ENCODE data around the gene ABHD10. TPM values are rescaled to one million over a fixed set of nuclear protein-coding genes. Genes with fewer than 3 reads are reported as not detected.

The ABHD10 gene
- 18.7 TPM for total RNA-seq (ENCODE audit: unreplicated experiment)
- long read RNA-seq, transcript ABHD10-201 (5 exons, 2,590 nt) = major isoform, 9 of 9 reads
- long read RNA-seq, partial matches to known transcripts = 0 of 9 reads
- long read RNA-seq, other reads (novel, unspliced or antisense) = 0 of 9 reads

DNA sequence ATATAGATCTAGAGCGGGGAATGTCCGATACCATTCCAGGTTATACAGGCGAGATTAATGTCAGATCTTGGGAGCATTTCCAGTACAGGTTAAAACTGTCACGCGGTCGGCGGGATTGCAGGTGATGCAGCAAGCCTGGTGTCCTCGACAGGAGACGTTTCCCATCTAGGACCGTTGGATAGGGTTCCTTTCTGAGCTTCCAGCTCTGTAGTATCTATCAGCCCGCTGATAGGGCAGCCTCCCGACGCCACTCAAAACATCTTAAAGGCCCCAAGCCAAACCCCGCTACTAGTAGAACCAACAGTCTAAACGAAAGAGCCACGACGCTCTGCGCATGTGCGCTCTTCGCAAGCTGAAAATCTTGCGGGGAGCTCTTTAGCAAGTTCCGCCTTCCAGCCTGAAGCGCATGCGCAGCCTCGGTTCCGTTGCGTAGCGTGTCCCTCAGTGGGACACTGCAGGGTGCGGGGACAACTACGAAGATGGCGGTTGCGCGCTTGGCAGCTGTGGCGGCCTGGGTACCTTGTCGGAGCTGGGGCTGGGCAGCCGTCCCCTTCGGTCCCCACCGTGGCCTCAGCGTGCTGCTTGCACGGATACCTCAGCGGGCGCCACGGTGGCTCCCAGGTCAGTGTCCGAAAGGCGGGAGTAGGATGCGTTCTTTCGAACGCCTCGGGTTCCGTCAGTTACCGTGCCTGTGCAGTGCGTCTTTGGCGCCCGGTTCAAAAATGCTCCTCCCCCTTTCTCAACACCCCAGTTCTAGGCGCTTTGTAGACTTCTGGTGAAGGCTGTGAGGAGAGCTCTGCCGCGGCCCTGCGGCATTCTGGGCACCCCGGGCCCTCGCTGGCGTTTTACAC, at the start of gene ABHD10:
TSS of gene ABHD10 (plus strand) at position 444 of the 851 bp plus-strand sequence. CDS start at position 480, 36 bp downstream.
- H3K27me3 Mint-ChIP-seq (ENCODE audit: unreplicated experiment) = peaks cover 3% of the 10 kb centered on the region
- H3K27ac Mint-ChIP-seq (ENCODE audit: unreplicated experiment) = peak within 1 kb of the TSS; percentile 3
- H3K36me3 Mint-ChIP-seq (ENCODE audit: low read depth, unreplicated experiment) = no peaks in the 10 kb centered on the region
- H3K4me1 Mint-ChIP-seq (ENCODE audit: unreplicated experiment) = peaks cover 7% of the 10 kb centered on the region
- peak within 1 kb of the TSS; percentile 91 for H3K4me3 Mint-ChIP-seq (ENCODE audit: unreplicated experiment)
- H3K9me3 Mint-ChIP-seq (ENCODE audit: unreplicated experiment) = no peaks in the 10 kb centered on the region
- TF ChIP-seq, protein P1, sequence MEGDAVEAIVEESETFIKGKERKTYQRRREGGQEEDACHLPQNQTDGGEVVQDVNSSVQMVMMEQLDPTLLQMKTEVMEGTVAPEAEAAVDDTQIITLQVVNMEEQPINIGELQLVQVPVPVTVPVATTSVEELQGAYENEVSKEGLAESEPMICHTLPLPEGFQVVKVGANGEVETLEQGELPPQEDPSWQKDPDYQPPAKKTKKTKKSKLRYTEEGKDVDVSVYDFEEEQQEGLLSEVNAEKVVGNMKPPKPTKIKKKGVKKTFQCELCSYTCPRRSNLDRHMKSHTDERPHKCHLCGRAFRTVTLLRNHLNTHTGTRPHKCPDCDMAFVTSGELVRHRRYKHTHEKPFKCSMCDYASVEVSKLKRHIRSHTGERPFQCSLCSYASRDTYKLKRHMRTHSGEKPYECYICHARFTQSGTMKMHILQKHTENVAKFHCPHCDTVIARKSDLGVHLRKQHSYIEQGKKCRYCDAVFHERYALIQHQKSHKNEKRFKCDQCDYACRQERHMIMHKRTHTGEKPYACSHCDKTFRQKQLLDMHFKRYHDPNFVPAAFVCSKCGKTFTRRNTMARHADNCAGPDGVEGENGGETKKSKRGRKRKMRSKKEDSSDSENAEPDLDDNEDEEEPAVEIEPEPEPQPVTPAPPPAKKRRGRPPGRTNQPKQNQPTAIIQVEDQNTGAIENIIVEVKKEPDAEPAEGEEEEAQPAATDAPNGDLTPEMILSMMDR (IDR thresholded peaks at IDR 0.05; ENCODE audit: unreplicated experiment) = no peak
- peak; percentile 90 for DNase-seq (ENCODE audit: low spot score)

DNA sequence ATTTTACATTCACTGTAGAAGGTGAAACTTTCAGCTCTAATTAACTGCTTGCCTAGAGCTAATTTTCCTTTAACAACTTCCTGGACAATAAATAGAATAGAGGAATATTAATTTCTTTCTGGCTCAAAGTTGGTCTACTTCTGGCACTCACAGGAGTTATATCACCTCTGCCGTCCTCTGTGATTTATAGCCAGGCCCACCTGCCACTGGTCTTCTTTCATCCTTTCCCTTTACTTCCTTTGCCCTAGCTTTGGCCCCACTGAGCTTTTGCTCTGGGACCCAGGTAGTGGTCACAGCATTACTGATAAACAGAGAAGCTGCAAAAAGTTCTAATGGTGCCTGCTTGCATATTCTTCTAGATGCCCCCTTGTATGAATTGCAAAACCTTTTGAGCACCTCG, 49.3 kb upstream of the ABHD10 start:
- TF ChIP-seq, protein P1 (IDR thresholded peaks at IDR 0.05; ENCODE audit: unreplicated experiment) = no peak
- Mint-ChIP-seq H3K9me3 (ENCODE audit: unreplicated experiment) (no peaks in the 10 kb centered on the region), H3K27ac (ENCODE audit: unreplicated experiment) (no peak overlapping the region), H3K4me3 (ENCODE audit: unreplicated experiment) (no peak overlapping the region), H3K36me3 (ENCODE audit: low read depth, unreplicated experiment) (peaks cover 8% of the 10 kb centered on the region), H3K27me3 (ENCODE audit: unreplicated experiment) (peaks cover 3% of the 10 kb centered on the region), H3K4me1 (ENCODE audit: unreplicated experiment) (peaks cover 32% of the 10 kb centered on the region)
- no peak for DNase-seq (ENCODE audit: low spot score)

DNA sequence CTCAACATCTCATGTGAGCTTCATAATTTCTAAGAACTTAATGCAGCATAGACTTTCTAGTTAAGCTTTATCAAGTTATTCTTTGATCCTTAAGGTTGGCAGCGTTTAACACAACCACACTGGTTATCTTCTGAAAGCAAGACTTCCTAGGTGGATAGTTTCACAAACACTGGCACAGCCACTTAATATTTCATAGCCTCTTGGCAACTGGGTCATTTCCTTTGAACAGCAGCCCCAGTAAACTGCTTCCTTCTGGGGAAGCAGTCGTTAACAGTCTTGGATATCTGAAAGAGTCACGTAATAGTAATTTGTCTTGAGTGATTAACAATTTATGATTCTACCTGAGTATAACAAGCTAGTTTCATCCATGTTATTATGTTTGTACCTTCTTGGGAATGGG, 45.9 kb upstream of the ABHD10 start:
- DNase-seq (ENCODE audit: low spot score) = no peak
- Mint-ChIP-seq H3K4me1 (ENCODE audit: unreplicated experiment) (peaks cover 19% of the 10 kb centered on the region), H3K4me3 (ENCODE audit: unreplicated experiment) (no peak overlapping the region), H3K9me3 (ENCODE audit: unreplicated experiment) (no peaks in the 10 kb centered on the region), H3K36me3 (ENCODE audit: low read depth, unreplicated experiment) (peaks cover 27% of the 10 kb centered on the region), H3K27me3 (ENCODE audit: unreplicated experiment) (no peaks in the 10 kb centered on the region), H3K27ac (ENCODE audit: unreplicated experiment) (peak overlapping the region; percentile 27)
- TF ChIP-seq, protein P1 (IDR thresholded peaks at IDR 0.05; ENCODE audit: unreplicated experiment) = no peak

DNA sequence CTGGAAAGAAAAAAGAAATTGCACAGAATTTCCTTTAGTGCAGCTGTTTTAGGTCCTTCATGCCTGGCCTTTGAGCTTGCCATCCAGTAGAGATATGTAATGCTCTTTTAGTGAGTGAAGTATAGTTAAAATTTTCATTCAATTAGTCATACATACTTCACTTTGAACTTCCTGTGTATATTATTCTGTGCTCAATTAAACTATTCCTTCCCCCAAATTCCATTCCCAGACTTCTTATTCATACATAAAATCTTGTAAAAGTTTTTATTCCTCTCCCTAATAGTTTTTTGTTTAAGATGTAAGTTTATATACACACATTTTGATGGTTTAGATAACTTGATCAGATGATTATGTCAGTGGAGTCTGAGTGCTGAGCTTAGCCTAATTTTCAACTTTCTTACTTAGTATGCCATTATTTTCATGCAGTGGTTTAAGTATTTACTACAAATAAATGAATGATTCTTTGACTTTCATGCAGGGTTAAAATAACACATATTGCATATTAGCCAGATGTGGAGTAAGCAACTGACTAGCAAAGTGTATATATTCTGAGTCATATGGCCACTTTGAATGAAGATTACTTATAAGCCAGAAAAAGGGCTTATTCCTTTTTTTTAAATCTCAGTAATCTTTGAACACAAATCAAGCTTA, 42.5 kb upstream of the ABHD10 start:
- Mint-ChIP-seq H3K27ac (ENCODE audit: unreplicated experiment) (no peak overlapping the region), H3K27me3 (ENCODE audit: unreplicated experiment) (no peaks in the 10 kb centered on the region)
- DNase-seq (ENCODE audit: low spot score) = no peak

More for the DNA sequence above, 42.5 kb upstream of the ABHD10 start:
- no peaks in the 10 kb centered on the region for H3K9me3 Mint-ChIP-seq (ENCODE audit: unreplicated experiment)
- peaks cover 31% of the 10 kb centered on the region for H3K36me3 Mint-ChIP-seq (ENCODE audit: low read depth, unreplicated experiment)
- H3K4me1 Mint-ChIP-seq (ENCODE audit: unreplicated experiment) = peaks cover 19% of the 10 kb centered on the region
- no peak overlapping the region for H3K4me3 Mint-ChIP-seq (ENCODE audit: unreplicated experiment)
- TF ChIP-seq, protein P1 (IDR thresholded peaks at IDR 0.05; ENCODE audit: unreplicated experiment) = no peak
